ENCODE results near the gene FGD3.

FGD3 gene

DNA sequence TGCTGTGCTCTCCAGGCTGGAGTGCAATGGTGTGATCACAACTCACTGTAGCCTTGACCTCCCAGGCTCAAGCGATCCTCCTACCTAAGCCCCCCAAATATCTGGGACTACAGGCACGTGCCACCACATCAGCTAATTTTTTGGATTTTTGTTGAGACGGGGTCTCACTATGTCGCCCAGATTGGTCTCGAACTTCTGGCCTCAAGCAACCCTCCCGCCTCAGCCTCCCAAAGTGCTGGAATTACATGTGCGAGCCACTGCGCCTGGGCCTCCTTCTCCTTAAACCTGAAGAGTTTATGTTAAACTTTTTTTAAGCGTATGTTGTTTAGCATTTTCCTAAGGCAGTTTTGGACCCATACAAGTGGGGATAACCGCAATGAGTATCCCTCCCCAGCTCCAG is 80.4 kb downstream of the FGD3 start:
- no peaks in the 10 kb centered on the region for H3K27me3 ChIP-seq (ENCODE audit: insufficient read depth, low read depth)
- no peak overlapping the region for H3K9ac ChIP-seq
- no peaks in the 10 kb centered on the region for H3K4me1 ChIP-seq (ENCODE audit: low read depth, poor library complexity, severe bottlenecking)
- no peak overlapping the region for H3K27ac ChIP-seq
- TF ChIP-seq CTCF (conservative IDR thresholded peaks at IDR 0.05; ENCODE audit: low read depth, low read length) = no peak
- H3K4me3 ChIP-seq (IDR thresholded peaks at IDR 0.05; ENCODE audit: insufficient read depth, low read depth, low read length) = no peak overlapping the region
- no peaks in the 10 kb centered on the region for H3K79me2 ChIP-seq (ENCODE audit: insufficient read depth, low read depth)
- H2AFZ ChIP-seq (ENCODE audit: low read depth) = no peak overlapping the region
- no peaks in the 10 kb centered on the region for H4K20me1 ChIP-seq (ENCODE audit: insufficient read depth)
- H3K36me3 ChIP-seq (ENCODE audit: insufficient read depth) = no peaks in the 10 kb centered on the region
- H3K4me2 ChIP-seq = no peak overlapping the region

DNA sequence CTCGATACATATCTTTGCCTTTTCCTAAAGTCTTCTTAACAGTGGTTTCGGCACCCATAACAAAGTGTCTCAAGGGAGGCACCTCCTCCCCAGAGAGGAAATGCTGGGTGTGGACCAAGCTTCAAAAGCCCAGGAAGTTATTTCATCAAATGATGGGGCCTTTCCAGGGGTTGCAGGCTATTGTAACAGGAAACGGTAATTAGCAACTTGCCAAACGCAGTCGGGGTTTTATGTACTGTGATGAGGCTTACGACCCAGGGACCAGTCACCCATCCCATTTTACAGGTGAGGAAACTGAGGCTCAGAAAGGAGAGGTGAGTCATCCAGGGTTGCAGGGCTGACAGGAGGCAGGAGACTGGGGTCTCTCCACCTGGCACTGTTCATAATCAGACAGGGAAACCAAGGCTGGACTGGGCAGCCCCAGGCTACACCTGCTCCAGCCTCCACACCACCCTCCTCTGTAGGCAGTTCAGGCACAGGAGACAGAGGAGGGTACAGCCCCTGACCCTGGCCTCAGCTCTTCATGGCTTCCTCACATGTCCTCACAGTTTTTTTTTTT is 81.2 kb downstream of the FGD3 start:
- H3K9ac ChIP-seq = no peak overlapping the region
- H3K79me2 ChIP-seq (ENCODE audit: insufficient read depth, low read depth) = no peaks in the 10 kb centered on the region
- H4K20me1 ChIP-seq (ENCODE audit: insufficient read depth) = no peaks in the 10 kb centered on the region
- H3K27me3 ChIP-seq (ENCODE audit: insufficient read depth, low read depth) = no peaks in the 10 kb centered on the region
- no peak overlapping the region for H3K27ac ChIP-seq
- no peak overlapping the region for H2AFZ ChIP-seq (ENCODE audit: low read depth)
- H3K4me2 ChIP-seq = no peak overlapping the region
- no peak overlapping the region for H3K4me3 ChIP-seq (IDR thresholded peaks at IDR 0.05; ENCODE audit: insufficient read depth, low read depth, low read length)
- H3K4me1 ChIP-seq (ENCODE audit: low read depth, poor library complexity, severe bottlenecking) = no peaks in the 10 kb centered on the region
- no peak for TF ChIP-seq CTCF (conservative IDR thresholded peaks at IDR 0.05; ENCODE audit: low read depth, low read length)
- no peaks in the 10 kb centered on the region for H3K36me3 ChIP-seq (ENCODE audit: insufficient read depth)

DNA sequence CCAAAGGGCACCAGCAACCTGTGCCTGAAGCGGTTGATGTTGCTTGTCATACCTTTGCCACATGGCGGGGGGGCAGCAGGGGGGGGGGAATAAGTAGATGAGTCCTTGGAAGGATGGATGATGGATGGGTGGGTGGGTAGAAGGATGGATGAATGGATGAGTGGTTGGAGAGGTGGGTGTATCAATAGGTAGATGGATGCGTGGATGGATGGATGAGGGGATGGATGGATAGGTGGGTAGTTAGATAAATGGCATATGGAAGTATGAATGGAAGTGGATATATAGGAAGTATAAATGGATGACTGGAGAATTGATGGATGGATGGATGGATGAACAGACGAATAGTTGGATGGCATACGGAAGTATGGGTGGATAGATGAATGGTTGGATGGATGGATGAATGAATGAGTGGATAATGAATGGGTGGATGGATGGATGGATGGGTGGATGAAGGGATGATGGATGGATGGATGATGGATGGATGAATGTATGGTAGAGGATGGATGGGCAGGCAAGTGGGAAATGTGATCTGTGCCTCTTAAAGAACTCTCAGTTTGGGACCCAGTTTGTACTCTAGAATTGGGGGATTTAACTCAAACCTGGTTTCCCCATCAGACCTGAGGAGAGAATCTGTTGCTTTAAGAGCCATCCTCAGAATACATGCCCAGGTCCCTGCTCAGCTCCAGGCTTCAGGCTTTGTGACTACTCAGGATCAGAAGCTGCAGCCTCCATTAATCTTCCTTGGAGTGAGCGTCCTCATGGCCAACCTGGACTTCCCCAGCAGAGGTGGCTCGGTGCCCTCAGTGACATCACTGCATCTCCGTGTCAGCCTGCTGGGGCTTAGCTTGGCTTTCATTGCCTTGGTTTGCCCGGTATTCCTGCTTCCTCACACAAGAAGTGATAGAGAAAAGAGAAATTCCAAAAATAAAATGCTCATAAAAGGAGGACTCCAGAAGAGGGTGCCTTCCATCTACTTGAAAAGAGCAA is 83.6 kb downstream of the FGD3 start:
- no peak for TF ChIP-seq CTCF (conservative IDR thresholded peaks at IDR 0.05; ENCODE audit: low read depth, low read length)
- Histone ChIP-seq H4K20me1 (ENCODE audit: insufficient read depth) (no peaks in the 10 kb centered on the region), H3K27me3 (ENCODE audit: insufficient read depth, low read depth) (no peaks in the 10 kb centered on the region), H3K4me1 (ENCODE audit: low read depth, poor library complexity, severe bottlenecking) (no peaks in the 10 kb centered on the region), H3K27ac (no peak overlapping the region), H3K4me2 (no peak overlapping the region), H3K9ac (no peak overlapping the region), H2AFZ (ENCODE audit: low read depth) (no peak overlapping the region), H3K4me3 (IDR thresholded peaks at IDR 0.05; ENCODE audit: insufficient read depth, low read depth, low read length) (no peak overlapping the region), H3K36me3 (ENCODE audit: insufficient read depth) (no peaks in the 10 kb centered on the region), H3K79me2 (ENCODE audit: insufficient read depth, low read depth) (no peaks in the 10 kb centered on the region)

GRCh38 chr9:93031629-93032430 is 84.5 kb downstream of the FGD3 start:
- H3K27me3 ChIP-seq (ENCODE audit: insufficient read depth, low read depth) = no peaks in the 10 kb centered on the region
- no peak overlapping the region for H3K27ac ChIP-seq
- H4K20me1 ChIP-seq (ENCODE audit: insufficient read depth) = no peaks in the 10 kb centered on the region
- H3K4me2 ChIP-seq = no peak overlapping the region
- no peak overlapping the region for H3K4me3 ChIP-seq (IDR thresholded peaks at IDR 0.05; ENCODE audit: insufficient read depth, low read depth, low read length)
- H3K9ac ChIP-seq = no peak overlapping the region
- no peaks in the 10 kb centered on the region for H3K36me3 ChIP-seq (ENCODE audit: insufficient read depth)
- no peaks in the 10 kb centered on the region for H3K79me2 ChIP-seq (ENCODE audit: insufficient read depth, low read depth)
- H2AFZ ChIP-seq (ENCODE audit: low read depth) = no peak overlapping the region
- no peak for TF ChIP-seq CTCF (conservative IDR thresholded peaks at IDR 0.05; ENCODE audit: low read depth, low read length)
- no peaks in the 10 kb centered on the region for H3K4me1 ChIP-seq (ENCODE audit: low read depth, poor library complexity, severe bottlenecking)
